ENCODE results near the gene CTIF.

Gene CTIF

DNA sequence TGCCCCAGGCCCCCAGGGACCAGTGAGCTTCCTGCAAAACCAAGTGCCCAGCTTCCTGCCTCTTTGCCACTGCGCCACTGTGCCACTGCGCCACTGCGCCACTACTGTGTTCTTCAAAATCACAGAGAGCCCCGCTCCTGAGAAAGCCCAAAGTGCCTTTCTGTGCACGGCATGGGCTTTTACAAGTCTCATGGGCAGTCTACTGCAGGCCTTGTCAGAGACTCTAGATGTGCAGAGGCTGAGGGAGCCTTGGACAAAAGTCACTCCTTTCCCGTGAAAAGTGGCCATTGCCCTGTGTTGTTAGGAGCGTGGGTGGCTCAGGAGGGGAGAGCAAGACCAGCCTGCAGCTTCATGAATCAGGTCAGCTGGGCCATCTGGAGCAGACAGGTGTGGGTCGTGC is 231.4 kb downstream of the CTIF start:
- TF ChIP-seq, protein P1, sequence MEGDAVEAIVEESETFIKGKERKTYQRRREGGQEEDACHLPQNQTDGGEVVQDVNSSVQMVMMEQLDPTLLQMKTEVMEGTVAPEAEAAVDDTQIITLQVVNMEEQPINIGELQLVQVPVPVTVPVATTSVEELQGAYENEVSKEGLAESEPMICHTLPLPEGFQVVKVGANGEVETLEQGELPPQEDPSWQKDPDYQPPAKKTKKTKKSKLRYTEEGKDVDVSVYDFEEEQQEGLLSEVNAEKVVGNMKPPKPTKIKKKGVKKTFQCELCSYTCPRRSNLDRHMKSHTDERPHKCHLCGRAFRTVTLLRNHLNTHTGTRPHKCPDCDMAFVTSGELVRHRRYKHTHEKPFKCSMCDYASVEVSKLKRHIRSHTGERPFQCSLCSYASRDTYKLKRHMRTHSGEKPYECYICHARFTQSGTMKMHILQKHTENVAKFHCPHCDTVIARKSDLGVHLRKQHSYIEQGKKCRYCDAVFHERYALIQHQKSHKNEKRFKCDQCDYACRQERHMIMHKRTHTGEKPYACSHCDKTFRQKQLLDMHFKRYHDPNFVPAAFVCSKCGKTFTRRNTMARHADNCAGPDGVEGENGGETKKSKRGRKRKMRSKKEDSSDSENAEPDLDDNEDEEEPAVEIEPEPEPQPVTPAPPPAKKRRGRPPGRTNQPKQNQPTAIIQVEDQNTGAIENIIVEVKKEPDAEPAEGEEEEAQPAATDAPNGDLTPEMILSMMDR (IDR thresholded peaks at IDR 0.05) = no peak
- Histone ChIP-seq H3K4me3 (ENCODE audit: low read depth in 1 of 2, low read length in 1 of 2) (no peak overlapping the region), H3K36me3 (no peaks in the 10 kb centered on the region), H3K9me3 (no peaks in the 10 kb centered on the region), H3K4me1 (ENCODE audit: control insufficient read depth in 1 of 2, insufficient read depth in 1 of 2, low read depth in 1 of 2, low read length in 1 of 2) (peaks cover 0 to 7% of the 10 kb centered on the region in 2 experiments), H3K27ac (no peak overlapping the region), H3K27me3 (no peaks in the 10 kb centered on the region)

DNA sequence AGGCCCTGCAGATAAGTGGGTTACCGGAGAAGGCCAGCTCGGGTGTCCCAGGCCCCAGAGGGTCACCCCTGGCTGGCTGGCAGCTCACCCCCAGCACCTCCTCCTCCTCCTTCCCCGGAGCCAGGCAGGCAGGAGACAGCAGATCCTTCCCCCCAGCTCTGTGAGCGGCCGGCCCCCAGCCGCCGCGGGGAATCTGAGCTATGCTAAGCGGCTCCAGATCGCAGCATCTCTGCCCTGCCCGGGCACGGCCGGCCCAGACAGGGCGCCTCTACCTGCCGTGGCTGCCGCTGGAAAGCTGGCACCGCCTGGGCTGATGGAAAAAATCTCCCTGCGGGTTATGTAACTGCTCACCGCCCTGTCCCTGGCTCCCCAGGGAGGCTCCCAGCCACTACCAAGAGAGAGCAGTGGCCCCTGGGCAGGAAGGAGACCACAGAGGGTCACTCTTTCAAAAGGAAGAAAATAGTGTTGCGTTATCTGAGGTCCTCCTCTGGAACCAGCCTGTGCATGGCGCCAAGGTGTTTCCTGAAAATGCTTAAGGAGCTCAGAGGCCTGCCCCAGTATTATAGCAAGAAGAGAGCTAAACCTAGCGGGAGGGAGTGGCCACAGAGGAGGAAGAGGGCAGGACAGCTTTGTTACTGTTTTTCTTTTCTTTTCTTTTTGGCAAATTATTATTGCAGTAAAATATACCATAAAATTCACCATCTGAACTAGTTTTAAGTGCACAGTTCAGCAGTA is 233.0 kb downstream of the CTIF start:
- Histone ChIP-seq H3K4me3 (ENCODE audit: low read depth in 1 of 2, low read length in 1 of 2) (no peak overlapping the region), H3K36me3 (no peaks in the 10 kb centered on the region)

DNA sequence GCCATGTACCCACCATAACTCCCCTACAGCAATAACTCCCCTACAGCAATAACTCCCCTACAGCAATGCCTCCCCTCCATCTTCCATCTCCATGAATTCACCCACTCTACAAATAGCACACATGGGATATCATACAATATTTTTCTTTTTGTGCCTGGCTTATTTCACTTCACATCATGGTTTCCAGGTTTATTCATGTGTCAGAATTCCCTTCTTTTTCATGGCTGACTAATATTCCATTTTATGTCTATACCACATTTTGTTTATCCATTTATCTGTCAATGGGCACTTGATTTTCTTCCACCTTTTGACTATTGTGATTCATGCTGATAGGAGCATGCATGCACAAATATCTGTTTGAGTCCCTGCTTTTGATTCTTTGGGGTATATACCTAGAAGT is 233.6 kb downstream of the CTIF start:
- Histone ChIP-seq H3K27ac (no peak overlapping the region), H3K9me3 (no peaks in the 10 kb centered on the region), H3K4me3 (ENCODE audit: low read depth in 1 of 2, low read length in 1 of 2) (no peak overlapping the region), H3K4me1 (ENCODE audit: control insufficient read depth in 1 of 2, insufficient read depth in 1 of 2, low read depth in 1 of 2, low read length in 1 of 2) (peaks cover 0 to 7% of the 10 kb centered on the region in 2 experiments), H3K27me3 (no peaks in the 10 kb centered on the region), H3K36me3 (no peaks in the 10 kb centered on the region)
- TF ChIP-seq, protein P1 (IDR thresholded peaks at IDR 0.05) = no peak

More for the DNA sequence above, 233.0 kb downstream of the CTIF start:
- no peak overlapping the region for H3K27ac ChIP-seq
- H3K9me3 ChIP-seq = no peaks in the 10 kb centered on the region
- H3K4me1 ChIP-seq (ENCODE audit: control insufficient read depth in 1 of 2, insufficient read depth in 1 of 2, low read depth in 1 of 2, low read length in 1 of 2) = peaks cover 0 to 7% of the 10 kb centered on the region in 2 experiments
- no peaks in the 10 kb centered on the region for H3K27me3 ChIP-seq
- TF ChIP-seq, protein P1 (IDR thresholded peaks at IDR 0.05) = no peak

DNA sequence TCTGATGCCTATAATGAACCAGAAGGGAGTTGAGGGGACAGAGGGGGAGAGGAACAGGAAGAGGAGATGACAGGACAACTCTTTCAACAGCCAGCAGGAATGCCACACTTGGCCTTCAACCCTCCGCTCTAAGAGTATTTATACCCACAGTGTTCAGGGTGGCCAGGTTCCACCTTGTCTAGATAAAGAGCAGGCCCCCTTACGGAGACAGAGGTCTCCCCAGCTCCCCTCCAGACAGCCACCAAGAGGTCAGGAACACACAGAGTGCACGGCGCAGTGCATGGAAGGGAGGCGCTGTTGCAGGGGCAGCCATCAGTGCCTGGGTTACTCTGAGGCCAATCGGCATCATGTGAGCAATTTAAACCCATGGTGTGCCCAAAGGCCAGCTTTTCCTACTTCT is 235.0 kb downstream of the CTIF start:
- H3K36me3 ChIP-seq = no peaks in the 10 kb centered on the region
- no peaks in the 10 kb centered on the region for H3K27me3 ChIP-seq
- no peaks in the 10 kb centered on the region for H3K9me3 ChIP-seq
- H3K27ac ChIP-seq = no peak overlapping the region
- no peak overlapping the region for H3K4me3 ChIP-seq (ENCODE audit: low read depth in 1 of 2, low read length in 1 of 2)
- TF ChIP-seq, protein P1 (IDR thresholded peaks at IDR 0.05) = no peak
- H3K4me1 ChIP-seq (ENCODE audit: control insufficient read depth in 1 of 2, insufficient read depth in 1 of 2, low read depth in 1 of 2, low read length in 1 of 2) = peaks cover 0 to 7% of the 10 kb centered on the region in 2 experiments

DNA sequence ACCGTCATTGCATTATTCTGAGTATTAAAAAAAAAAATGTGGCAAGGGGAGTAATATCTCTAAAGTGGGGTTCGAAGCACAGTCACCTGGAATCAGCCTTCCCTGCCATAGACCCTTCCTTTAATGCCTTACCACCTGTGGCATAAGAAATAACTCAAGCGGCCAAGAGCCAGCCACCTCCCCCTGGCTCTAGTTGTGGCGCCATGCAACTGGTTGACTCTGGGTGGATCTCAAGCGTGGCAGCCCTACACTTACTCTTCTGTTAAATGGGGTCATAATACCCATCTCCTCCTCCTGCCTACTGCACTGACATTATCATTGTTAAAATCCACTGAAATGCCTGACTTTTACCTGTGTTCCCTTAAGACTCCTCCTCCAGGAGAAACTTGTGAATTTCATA is 236.1 kb downstream of the CTIF start:
- no peaks in the 10 kb centered on the region for H3K36me3 ChIP-seq
- peaks cover 0 to 7% of the 10 kb centered on the region in 2 experiments for H3K4me1 ChIP-seq (ENCODE audit: control insufficient read depth in 1 of 2, insufficient read depth in 1 of 2, low read depth in 1 of 2, low read length in 1 of 2)
- TF ChIP-seq, protein P1 (IDR thresholded peaks at IDR 0.05) = no peak
- no peak overlapping the region for H3K27ac ChIP-seq
- H3K9me3 ChIP-seq = no peaks in the 10 kb centered on the region
- H3K27me3 ChIP-seq = peaks cover 3% of the 10 kb centered on the region
- no peak overlapping the region for H3K4me3 ChIP-seq (ENCODE audit: low read depth in 1 of 2, low read length in 1 of 2)
